GM18909 (cell line): ENCODE measurements around the gene CTNS.

ENCODE experiments used
- ATAC-seq: cut with Tn5 transposase; IDR thresholded peaks from one replicate; pipeline ENCODE4 v1.9.1; 2021; ENCODE audit warnings: mild to moderate bottlenecking; ENCODE audit not compliant: unreplicated experiment, poor library complexity

Gene CTNS

DNA sequence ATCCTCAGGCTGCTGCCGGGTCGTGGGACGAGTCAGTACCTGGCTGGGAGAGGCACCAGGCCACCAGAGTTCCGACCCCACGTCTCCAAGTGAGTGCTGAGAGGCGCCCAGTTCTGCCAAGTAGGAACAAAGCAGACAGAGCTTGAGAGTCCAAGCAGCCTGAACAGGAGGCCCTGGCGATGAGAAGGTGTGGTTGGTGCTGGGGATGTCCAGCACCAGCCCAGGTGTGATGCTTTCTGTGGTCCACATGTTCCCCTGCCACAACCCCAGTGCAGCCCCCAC lies 21.0 kb downstream of the CTNS start:
- ATAC-seq, result no peak

DNA sequence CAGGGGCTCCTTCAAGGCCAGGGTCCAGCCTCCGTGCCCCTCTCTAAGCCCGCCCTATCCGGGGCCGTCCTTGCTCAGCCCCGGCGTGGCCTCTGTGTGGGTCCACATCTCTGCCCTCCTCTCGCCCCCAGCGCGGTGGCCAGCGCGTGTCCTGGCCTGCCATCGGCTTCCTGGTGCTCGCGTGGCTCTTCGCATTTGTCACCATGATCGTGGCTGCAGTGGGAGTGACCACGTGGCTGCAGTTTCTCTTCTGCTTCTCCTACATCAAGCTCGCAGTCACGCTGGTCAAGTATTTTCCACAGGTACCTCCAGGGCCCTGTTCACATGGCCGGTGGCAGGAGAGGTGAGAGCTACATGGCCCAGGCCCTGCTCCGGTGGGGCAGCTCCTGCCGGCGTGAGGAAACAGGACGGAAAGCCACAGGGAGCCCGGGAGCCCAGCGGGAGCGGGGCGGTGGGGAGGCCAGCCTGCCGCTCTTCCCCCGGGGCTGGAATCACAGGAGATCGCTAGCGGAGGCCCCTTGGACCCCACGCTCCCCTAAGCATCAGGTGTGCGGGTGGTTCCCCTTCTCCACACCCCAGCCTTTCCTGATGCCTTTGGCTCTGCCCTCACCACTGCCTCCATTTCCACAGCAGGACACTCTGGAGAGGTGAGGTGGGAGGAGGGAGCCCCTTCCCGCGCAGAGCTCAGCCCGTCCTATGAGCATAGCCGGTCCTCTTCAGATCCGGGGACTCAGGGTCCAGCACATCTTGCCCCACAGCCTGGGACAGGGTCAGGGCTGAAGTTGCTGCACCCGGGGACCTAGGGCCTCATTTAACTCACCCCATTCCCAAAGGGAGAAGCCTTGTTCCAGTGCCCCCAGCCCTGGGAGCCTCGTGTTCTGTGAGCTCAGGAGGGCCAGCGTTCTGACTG lies 21.6 kb downstream of the CTNS start:
- no peak for ATAC-seq

DNA sequence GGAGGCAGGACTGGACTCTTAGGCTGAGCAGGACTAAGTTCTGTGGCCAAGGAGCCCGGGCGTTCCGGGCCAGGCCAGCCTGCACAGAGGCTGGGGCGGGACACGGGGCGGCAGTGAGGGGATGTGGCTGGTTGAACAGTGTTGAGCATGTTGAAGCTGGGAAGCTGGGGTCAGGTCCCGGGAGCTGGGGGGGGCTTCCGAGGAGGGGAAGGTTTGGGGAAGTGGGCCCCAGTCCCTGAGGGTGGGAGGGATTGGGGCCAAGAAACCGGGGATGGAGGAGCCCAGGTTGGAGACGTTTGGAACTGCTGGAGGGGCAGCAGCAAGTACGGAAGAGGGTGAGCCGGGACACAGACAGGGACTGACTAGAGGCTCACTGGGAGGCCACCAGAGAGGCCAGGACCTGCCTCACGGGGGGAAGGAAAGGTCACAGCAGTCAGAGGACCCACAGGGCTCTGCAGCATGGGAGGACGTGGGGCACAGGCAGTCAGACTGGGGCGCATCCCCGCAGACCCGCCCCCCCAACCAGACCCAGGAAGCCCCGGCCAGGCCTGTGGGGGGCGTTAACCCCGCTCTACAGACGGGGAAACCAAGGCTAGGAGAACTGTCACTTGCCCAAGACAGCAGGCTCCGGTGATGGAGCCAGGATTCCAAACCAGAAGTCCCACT lies 22.4 kb downstream of the CTNS start:
- ATAC-seq, result no peak

DNA sequence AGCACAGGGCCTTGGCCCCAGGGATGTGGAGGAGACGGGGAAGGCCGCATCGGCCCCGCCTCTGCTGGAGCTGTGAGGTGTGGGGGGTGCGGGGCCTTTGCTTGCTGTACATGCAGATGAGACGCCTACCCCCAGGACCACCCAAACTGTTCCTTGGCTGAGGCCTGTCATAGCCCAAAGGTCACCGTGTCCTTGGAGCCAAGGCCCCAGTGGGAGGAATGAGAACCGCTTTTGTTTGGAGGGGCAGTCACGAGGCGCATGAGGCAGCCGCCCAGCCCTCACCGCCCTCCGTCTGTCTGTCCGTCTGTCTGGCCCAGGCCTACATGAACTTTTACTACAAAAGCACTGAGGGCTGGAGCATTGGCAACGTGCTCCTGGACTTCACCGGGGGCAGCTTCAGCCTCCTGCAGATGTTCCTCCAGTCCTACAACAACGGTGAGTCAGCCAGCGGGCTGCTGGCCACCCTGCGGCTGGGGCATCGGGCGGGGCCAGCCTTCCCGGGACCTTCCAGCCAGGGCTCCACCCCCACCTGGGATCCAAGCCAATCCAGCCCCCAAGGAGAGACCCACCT lies 23.1 kb downstream of the CTNS start:
- no peak for ATAC-seq

DNA sequence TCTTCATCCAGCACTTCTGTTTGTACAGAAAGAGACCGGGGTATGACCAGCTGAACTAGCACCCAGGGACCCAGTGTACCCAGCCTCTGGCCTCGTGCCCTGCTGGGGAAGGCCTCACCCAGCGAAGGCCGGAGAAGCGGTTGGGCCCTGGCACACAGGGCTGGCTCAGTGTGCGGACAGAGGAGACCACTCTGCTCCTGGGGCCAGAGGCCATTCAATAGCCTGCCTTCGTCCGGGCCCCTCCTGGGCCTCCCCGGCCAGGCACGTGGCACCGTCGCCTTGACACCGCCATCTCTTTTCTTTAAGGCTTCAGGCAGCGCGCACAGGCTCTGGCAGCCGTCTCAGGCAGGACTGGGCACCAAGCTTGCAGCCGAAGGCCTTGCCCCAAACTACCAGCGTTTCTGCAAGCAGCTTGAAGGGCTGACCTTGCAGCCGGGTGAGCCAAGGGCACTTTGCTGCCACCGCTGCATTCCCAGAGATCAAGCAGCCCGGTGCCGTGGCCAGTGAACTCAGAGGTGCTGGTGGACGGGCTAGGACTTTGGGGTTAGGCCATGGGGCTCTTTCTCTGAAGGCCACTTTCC lies 23.8 kb downstream of the CTNS start:
- ATAC-seq, result no peak

DNA sequence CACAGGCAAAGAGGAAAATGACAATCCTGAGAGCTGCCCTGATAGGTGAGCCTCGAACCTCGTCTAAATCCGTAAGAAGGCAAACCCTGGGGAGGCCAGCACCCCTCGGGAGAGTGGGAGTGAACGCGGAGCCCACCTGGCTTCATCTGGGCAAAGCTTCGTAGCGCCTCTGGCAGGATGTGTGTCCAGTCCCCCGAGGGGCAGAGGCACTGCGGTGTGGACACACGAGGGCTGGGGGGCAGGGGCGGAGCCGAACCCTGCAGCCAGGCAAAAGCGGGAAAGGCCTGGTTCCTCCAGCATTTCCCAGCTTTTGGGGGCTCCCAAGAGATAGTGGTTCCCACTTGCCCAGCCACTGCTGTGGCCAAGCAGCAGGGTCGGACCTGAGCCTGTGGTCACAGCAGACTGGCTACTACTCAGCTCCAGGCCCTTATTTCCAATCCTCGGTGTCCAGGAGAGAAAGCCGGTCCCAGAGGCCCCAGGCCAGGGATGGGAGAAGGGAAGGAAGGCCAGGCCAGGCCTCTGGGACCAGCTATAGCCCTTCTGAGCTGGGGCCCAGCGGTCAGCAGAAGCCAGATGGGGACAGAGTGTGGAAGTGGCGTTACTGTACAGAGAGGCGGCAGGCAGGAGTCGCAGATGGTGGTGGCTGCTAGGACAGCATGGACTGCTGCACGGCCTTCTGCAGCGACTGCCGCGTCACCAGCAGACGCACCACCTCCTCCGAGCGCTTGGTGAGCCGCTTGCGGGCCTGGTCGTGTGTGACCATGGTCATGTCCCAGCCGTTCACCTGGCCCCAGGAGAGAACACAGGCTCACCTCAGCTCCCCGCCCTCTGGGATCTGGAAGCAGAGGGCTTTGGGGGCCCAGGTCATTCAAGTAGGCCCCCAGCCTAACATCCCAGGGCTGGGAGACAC lies 26.8 kb downstream of the CTNS start:
- ATAC-seq, result no peak

DNA sequence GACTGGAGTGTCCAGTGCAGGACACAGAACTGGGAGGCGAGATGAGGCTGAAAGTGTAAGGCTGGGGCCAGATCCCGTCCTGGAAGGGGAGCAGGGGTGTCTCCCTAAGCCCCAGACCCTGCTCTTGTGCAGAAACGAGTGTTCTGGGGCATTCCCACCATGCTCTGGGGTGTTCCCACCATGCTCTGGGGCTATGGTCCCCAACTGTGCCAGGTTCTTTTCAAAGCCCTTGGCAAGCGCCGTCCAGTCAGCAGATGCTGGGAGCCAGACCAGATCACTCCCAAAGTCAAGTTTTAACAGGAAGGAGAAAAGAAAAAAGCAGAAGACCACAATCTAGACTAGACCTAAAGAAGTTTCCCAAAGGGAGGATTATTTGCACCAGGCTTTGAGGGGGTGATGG lies 29.3 kb downstream of the CTNS start:
- ATAC-seq, result no peak

DNA sequence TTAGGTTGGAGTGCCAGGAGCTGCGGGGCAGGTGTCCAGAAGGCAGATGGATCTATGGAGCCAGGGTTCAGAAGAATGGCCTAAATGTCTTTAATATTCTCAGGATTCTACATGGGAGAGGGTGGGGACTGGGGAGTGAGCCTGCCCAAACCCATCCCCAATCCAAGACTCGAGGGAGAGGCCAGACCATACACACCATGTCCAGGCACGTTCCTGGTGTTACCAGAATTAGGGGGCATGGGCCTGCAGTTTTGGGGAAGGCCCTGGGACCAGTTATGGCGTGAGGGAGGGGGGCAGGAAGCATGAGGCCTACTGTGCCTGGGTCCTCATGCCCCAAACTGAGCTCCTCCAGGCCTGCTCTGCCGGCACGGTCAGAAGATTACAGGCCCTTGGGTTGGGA lies 30.0 kb downstream of the CTNS start:
- no peak for ATAC-seq

DNA sequence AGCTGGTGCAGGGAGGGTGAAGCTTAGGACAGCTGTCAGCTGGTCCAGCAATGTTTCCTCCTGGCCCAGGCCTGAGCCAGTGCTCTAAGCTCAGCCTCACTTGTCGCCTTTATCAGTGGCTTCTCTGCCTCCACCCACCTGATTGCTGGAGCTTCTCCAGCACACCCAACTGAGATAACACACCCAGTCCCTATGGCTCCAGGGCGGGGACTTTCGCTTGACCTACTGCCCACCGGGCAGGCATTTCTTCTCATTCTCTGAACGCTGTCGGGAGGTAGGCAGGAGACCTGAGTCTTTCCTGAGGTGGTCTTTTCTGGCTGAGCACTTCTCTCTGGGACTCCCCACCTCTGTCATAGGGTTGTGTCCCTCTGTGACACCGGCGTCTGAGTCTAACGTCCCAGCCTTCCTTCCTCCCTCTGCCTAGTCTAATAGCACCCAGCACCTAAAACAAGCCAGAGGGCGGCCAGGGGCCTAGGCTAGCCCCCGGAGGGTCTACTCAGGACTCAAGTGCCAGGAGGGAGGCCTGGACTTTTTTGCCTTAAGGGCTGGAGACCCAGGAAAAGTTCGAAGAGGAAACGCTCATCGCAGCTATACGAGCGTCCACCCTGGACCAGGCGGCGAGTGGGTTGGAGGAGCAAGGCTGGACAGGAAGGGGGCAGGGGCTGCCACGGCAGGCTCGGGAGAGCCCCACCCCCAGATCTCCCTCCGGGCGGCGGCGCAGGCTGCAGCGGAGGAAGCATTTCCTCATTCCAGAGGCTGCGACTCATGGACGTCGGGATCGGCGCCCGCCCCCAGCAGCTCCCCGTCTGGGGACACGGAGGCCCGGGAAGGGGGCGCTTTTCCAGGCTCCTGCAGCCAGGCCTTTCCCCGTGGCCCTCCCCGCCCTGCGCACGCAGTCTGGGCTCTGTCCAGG lies 31.1 kb downstream of the CTNS start:
- ATAC-seq, result peak; percentile 15

DNA sequence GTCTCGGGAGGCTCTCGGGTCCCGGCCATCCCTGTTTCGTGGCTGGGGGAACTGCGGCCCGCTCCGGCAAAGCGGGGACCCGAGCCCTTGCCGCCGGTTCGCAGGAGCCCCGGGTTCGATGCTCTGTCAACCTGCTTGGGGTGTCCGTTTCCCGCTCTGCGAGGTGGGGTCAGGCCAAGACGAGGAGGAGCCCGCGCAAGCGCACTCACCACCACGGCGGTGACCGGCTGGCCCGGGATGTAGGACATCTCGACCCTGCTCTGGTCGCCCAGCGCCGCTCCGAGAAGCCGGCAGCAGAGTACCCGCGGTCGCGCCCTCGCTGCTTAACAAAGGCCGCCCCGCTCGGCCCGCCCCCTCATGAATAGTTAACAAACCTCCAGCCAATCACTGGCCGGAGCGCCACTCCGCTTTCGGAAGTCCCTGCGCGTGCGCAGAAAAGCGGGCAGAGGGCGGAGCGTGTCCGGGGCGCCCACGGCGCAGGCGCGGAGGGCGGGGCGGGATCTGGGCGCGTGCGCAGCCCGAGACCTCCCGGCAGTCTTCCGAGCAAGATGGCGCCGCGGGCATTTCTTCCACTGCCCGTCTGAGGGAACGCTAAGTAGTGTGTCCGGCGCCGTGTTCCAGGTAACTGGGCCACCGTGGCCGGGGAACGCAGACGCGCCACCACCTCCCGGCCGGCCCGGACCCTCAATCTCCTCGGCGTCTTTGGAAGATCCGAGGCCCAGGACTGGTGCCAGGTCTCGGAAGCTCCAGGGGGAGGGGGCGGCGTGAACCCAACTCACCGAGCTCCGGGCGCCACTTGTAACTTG lies 31.9 kb downstream of the CTNS start, which contains the start of the genes EMC6 and TAX1BP3:
Gene EMC6, plus strand, starts transcription at position 534 of the 806 bp plus-strand sequence. CDS start 335 bp downstream, outside the sequence.
Gene TAX1BP3, minus strand, starts transcription at position 300 of the 806 bp plus-strand sequence. Its CDS starts 52 bp downstream, at position 248.
- peak; percentile 87 for ATAC-seq

DNA sequence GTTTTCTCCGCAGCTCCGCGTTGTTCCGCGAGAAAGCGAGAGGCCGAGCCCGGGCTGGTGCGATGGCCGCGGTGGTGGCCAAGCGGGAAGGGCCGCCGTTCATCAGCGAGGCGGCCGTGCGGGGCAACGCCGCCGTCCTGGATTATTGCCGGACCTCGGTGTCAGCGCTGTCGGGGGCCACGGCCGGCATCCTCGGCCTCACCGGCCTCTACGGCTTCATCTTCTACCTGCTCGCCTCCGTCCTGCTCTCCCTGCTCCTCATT lies 32.5 kb downstream of the CTNS start:
- peak; percentile 7 for ATAC-seq

DNA sequence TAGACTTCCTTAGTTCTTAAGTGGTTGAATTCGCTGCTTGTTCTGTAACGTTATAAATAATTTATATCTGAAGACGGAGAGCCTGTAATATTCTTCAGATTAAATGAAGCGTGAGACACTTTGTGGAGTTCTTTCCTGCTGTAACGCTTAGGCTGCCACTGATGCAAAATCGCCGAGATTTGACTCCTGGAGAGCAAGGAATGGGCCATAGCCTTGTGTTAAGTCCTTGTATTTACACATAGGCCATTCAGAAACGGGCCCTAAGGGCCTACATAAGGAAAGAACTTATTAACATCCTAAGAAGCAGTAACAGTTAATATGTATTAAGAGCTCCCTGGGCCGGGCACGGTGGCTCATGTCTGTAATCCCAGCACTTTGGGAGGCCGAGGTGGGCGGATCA lies 33.0 kb downstream of the CTNS start:
- ATAC-seq, result no peak

DNA sequence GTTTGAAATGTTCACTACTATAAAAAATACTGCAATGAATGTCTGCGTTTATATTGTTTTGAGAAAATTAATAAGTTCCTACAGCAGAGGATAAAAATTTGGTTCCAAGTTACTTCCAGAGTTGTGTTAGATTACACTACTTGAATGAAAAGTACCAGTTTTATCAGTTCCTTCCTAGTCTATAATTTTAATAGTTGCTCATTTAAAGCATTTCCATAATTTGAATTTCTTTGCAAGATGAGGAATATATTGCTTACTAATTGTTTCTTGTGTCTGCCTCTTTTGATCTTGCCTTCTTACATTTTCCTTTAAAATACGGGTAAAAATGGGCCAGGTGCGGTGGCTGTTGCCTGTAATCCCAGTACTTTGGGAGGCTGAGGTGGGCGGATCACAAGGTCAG lies 36.0 kb downstream of the CTNS start:
- no peak for ATAC-seq

DNA sequence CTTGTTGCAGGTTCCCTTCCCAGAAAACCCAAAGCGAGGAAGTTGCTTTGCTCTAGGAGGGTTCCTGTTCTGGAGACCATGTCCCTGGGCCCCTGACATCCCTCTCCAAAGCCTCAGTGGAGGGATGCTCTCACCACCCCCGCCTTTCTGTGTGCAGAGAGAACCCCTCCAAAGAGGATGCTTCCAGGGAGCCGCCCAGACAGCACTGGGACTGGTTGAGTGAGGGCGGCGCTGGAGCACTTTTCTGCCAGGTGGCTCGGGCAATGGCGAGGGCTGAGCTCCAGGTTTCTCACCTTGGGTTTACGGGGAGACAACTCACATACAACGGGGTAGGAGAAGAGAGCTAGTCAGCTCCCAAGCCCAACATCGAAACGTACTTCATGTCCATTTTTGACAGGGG lies 39.3 kb downstream of the CTNS start:
- no peak for ATAC-seq

DNA sequence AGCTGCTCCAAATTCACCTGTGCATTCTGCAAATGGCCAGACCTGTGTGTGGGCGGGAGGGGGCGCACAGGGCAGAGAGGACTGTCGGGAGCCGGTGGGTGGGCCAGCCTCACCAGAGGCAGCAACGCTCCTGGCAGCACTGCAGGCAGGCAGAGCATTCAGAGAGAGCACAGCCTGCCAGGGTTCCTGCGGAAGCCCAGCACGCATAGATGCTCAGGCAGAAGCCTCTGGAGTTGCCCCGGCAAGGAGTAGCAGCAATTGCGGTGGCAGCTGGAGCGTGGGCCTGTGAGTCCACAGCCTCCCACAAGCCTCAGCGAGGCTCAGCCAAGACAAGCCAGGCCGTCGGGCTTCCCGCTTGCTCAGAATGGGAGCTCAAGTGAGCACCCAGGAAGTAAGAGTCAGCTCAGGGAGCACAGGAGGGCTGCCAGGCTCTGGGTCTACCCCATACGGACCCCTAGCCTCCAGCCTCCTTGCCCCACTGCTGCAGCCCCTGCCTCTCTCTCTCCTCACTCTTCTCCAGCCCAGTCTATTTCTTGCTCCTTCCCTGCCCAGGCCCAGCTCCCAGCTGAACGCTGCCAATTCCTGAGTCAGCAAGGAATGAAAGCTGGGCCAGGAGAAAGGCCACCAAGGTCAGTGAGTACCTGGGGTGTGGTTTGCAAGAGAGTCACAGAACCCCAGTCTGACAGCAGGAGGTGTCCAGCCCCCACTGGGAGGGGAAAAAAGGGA lies 41.7 kb downstream of the CTNS start:
- no peak for ATAC-seq

DNA sequence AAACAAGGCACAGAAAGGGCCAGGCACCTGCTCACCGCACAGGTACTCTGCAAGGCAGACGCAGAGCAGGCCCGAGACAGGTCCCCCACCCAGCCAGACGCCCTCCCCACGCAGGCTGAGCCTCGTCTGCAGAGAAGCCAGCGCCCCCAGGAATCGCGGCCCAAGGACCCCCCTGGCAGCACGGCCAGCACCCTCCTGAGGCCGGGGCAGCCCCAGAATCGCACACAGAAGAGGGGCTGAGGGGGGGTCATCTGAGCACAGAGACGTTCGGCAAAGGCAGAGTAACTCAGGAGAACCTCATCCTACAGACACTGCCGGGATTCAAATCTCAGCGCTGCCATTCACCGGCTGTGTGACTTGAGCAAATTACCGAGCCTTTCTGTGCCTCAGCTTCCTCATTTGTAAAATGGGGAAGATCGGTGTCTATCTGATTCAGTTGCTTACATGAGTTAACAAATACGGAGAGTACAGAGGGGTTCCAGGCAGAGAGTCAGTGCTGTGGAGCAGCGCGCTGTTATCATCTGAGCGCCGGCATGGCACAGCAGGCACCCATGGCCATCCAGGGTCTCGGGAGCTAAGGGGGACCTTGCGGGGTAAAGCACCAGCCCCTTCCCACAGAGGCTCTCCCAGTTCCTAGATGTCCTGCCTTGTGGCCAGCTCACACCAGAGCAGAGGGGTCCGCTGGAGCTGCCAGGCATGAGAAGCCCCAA lies 42.4 kb downstream of the CTNS start:
- ATAC-seq, result no peak

DNA sequence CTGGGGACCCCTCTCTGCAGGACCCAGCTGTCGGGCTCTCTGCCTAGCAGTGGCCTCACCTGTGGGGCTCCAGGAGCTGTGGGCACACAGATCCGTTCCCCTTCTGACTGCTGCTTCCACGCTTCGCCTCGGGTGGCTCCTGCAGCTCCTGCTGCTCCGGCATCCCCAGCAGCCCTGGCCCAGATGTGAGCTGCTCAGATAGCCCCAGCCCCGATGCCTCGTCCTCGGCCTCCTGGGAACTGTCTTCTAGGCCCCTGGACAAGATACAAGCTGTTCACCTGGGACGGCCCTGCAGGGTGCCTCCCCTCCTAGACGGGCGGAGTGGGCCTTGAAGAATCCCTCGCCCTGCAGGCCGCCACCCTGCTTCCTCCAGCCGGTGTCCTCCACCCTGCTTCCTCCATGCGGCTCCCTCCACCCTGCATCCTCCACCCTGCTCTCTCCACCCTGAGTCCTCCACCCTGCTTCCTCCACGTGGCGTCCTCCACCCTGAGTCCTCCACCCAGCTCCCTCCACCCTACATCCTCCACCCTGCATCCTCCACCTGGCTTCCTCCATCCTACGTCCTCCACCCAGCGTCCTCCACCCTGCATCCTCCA lies 43.1 kb downstream of the CTNS start:
- no peak for ATAC-seq
